Left colon (tissue), 2 donors: ENCODE data around the gene LRRC42. TPM values are rescaled to one million over a fixed set of nuclear protein-coding genes. Genes with fewer than 3 reads are reported as not detected.

Source experiments
- ATAC-seq: fragments of 200-7000 bp; cut with Tn5 transposase; one replicate; pipeline ENCODE4 v1.9.1; 2020; ENCODE audit warnings: mild to moderate bottlenecking, moderate library complexity
- DNase-seq, 2 donors: peaks; one replicate each; pipeline ENCODE4 v3.0.0-alpha.2; 2020
- intact Hi-C, 2 donors: fragments of 100-400 bp; cut with DNase I in 1 of 2; cut with micrococcal nuclease in 1 of 2; formaldehyde crosslinking; loops; one replicate each; pipeline versions ENCODE4 v1.11.2 to v1.14.0; 2022; cut with DNase I, micrococcal nuclease
- total RNA-seq, 2 donors: library from RNA; stranded (reverse); fragmentation: NEBNext Ultra II Directional; extraction: Animal tissue kit (Norgen Biotek cat#: 25700); gene quantifications; one replicate each; pipeline ENCODE4 v1.2.1, GENCODE V29; 2021
- donor health status: DM: no; HTN: no; CAD: no.
- donor health status: DM: yes; HTN: yes; CAD: no.

Gene LRRC42
- total RNA-seq, 2 donors from 2014 or later: 19.7 to 24.0 TPM

GRCh38 chr1:54013393-54014008 is 67.4 kb downstream of the LRRC42 start:
- no peak for ATAC-seq
- intact Hi-C loops: no loop called here
- DNase-seq: no peak

- intact Hi-C loops: no loop called here
- no peak for DNase-seq
- ATAC-seq: no peak
These were observed 68.0 kb downstream of the LRRC42 start for GRCh38 chr1:54014009-54014629.

GRCh38 chr1:54016343-54017282 is 70.5 kb downstream of the LRRC42 start:
- ATAC-seq: peak; percentile 83
- peak; percentile 26 to 40 for DNase-seq
- intact Hi-C loops: no loop called here

Other genes with a start within 250 kb of the LRRC42 start
- gene GLIS1, start 207.2 kb upstream of the LRRC42 start, total RNA-seq: under 1 TPM; 0.25 to 0.34 TPM
- gene NDC1, start 108.1 kb upstream of the LRRC42 start, total RNA-seq: 10 to 100 TPM; 10.3 to 16.8 TPM
- 10 to 100 TPM; 28.7 to 35.2 TPM for gene YIPF1, start 56.6 kb upstream of the LRRC42 start, total RNA-seq
- under 1 TPM in 1 of 2 donors, not detected in 1; 0.31 TPM for gene DIO1, start 52.2 kb upstream of the LRRC42 start, total RNA-seq
- gene IFT25, start 651 bp upstream of the LRRC42 start, total RNA-seq: 10 to 100 TPM; 15.7 to 17.9 TPM
- not detected for gene LDLRAD1, start 71.8 kb downstream of the LRRC42 start, total RNA-seq
- gene TMEM59, start 106.9 kb downstream of the LRRC42 start, total RNA-seq: 1,000 to 10,000 TPM in 1 of 2 donors, 100 to 1,000 TPM in 1; 782 to 1,105 TPM
- 1 to 10 TPM; 3.4 to 4.4 TPM for gene TCEANC2, start 107.3 kb downstream of the LRRC42 start, total RNA-seq
- gene CDCP2, start 206.7 kb downstream of the LRRC42 start, total RNA-seq: under 1 TPM; 0.12 to 0.14 TPM